T-helper 22 cell (primary cell): Measurements from ENCODE around the gene RNF214.
"Not testable (repeated sequence)": the region's sequence is repeated elsewhere in the genome, so short reads cannot be mapped to it uniquely, and the experiment has no call there.

Source experiments
- DNase-seq: peaks from one replicate; pipeline ENCODE4 v3.0.0-alpha.2; 2020; ENCODE audit warnings: low read depth

The RNF214 gene

DNA sequence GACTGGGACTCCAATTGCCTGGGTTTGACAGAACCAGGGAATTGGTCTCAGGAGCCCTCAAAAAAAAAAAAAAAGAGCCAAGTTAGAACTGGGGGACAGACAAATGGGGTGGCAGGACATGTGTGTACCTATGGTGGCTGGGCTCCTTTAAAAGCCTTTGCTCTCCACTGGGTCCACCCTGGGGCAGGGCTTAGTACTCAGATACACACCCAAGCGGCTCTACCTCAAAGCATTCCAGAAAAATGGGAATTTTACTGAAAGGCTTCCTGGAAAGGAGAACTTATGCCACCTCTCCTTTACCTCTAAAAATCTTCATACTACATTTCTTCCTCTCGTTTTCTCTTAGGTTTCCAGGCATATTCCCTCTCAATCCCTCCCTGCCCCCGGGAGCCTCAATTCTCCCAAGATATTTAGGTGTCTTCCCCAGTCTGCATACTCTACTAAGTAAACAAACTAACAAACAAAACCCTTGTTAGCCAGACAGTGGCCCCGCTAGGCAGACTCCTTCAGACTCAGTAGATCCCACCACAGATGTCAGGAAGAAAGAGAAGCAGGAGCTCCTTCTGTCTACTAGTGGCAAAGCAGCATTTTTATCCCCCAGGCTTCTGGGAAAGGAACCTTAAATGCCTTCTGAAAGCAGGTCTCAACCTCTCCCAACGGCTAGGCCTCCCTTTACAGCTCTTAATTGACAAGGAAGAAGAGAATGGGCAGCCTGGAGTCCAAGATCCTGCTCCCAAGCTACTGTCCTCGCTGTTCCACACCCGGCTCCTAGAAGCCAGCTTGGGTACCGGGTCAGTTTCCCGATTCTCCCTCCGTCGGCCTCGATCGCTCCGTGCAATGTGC, 1.3 kb upstream of the RNF214 start:
- DNase-seq: no peak

DNA sequence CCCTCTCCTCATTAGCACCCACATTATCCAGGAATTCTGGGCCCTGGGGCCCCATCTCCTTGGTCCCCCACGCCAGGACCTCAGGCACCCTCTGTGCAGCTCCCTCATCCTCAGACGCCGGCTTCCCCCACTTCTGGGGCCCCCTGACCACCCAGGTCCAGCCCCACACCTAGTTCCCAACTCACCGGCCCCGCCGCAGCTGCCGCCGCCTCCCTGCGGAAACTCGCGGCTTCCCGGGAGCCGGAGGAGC, 704 bp upstream of the RNF214 start, which contains the start of gene PCSK7:
TSS of gene PCSK7 (minus strand) at position 232 of the 250 bp plus-strand sequence. CDS start 2,229 bp downstream, outside the sequence.
- no peak for DNase-seq

DNA sequence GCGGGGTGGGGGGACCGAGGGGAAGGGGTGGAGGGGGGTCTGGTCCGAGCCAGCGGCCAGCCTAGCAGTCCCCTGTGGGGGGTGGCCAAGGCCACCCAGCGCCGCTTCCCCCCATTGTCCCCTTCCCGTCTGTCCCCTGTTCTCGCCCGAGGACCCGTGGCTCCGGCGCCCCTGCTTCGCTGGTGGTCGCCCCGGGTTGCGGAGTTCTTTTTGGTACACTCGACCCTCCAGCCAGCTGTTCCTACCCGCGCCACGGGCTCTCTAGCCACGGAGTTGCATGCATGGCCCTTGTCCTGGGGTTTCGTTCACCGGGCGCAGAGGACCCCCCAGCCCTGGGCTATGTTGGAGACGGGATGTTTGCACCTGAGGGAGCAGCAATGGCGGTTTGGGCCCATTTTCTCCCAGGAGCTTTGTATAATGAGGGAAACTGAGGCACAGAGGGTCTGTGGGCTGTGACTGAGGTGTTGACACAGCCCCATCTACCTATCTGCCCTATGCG, 489 bp downstream of the RNF214 start:
- DNase-seq: no peak

GRCh38 chr11:117238221-117238620, 5.8 kb downstream of the RNF214 start:
- DNase-seq: no peak

GRCh38 chr11:117239295-117239694, 6.8 kb downstream of the RNF214 start:
- no peak for DNase-seq

DNA sequence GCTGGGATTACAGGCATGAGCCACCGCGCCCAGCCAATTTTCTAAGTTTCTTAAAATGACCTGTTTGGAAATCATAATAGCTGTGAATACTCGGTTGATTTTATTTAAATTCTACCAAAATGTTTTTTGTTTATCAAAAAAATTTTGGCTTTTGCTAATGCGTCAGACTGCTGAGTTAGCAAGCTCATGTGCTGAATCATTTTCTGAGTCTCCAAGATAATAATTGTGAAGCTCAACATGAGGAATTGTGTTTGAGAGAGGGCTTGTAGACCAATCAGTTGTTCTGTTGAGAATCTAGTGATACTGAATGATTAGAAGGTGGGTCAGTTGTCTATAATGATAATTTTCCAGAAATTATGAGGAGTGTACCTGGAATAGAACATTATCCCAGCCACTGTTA, 15.9 kb downstream of the RNF214 start:
- no peak for DNase-seq

GRCh38 chr11:117249571-117249970, 17.1 kb downstream of the RNF214 start:
- no peak for DNase-seq

DNA sequence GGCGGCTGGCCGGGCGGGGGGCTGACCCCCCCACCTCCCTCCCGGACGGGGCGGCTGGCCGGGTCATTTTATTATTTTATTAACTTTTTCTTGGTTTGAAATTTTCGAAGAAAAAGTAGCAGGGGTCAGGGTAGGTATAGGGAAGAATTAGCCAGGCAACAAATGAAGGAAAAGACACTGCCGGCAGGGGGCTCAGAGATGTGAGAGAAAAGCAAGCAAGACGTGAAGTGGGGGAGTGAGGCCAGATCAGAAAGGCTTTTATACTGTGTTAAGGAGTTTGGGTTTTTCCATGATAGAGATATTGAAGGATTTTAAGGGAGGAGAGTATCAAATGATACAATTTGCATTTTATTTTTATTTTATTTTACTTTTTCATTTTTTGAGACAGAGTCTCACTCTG, 19.0 kb downstream of the RNF214 start:
- DNase-seq: no peak

DNA sequence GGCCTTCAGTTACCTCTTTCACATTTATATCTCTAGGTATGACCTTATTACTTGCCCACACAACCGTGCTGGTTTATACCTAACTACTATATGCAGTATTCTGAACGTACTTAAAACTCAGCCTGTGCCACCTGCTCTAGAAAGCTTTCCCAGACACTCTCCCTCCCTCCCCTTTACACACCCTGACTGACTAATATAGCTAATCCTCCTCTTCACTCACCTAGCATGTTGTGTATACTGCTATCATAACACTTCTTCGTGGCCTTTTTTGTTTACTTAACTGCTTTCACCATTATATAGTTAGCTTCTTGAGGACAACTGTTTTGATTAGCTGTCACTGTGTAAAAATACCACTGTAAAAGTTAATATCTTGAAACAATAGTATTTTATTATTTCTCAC, 23.5 kb downstream of the RNF214 start:
- DNase-seq: no peak

DNA sequence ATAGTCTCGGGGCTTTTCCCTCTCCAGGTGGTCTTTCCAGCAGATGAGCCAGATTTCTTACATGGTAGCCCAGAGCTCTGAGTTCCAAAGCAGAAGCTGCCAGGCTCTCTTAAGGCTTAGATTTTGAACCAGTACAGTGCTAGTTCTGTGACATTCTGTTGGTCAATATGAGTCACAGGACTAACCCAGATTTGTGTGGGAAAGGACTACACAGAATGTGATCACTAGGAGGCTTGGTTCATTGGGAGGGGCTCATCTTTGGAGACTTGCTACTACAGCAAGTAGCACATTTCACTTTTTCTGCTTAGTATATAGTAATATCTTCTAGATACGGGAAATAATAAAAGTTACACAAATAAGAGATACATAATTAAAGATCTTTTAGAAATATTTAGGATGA, 24.1 kb downstream of the RNF214 start:
- DNase-seq: no peak

GRCh38 chr11:117258576-117258975, 26.1 kb downstream of the RNF214 start:
- no peak for DNase-seq

DNA sequence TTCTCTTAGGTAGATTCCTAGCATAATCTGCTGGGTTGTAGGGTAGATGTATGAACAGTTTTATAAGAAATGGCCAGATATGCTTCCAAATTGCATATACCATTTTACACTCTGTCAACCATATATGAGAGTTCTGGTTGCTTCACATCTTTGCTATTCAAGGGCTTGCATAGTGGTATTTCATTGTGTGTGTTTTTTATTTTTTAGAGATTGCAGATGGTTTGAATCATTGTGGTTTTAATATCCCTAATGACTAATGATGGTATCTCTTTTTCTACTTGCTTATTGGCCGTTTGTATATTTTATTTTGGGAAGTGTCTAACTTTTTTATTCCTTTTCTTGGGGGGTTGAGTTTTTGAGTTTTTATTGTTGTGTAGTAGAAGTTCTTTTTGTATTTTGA, 26.9 kb downstream of the RNF214 start:
- no peak for DNase-seq

DNA sequence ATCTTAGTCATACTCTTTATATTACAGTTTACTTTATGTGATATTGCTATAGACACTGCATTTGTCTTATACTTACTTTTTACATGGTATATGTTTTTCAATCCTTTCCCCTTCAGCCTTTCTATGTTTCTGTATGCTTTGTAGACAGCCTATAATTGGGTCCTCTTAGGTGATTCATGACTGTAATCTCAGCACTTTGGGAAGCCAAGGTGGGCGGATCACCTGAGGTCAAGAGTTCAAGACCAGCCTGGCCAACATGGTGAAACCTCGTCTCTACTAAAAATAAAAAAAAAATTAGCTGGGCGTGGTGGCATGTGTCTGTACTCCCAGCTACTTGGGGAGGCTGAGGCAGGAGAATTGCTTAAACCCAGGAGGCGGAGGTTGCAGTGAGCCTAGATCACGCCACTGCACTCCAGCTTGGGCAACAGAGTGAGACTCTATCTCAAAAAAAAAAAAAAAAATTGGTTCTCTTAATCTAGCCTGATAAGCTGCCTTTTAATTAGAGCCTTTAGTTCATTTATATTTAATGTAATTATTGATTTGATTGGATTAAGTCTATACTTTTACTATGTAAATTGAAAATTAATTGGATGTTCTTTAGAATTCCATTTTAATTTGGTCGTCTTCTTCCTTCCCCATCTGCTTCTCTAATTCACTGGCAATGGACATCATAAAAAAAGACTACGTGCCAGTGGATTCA, 32.3 kb downstream of the RNF214 start:
- not testable (repeated sequence) for DNase-seq

DNA sequence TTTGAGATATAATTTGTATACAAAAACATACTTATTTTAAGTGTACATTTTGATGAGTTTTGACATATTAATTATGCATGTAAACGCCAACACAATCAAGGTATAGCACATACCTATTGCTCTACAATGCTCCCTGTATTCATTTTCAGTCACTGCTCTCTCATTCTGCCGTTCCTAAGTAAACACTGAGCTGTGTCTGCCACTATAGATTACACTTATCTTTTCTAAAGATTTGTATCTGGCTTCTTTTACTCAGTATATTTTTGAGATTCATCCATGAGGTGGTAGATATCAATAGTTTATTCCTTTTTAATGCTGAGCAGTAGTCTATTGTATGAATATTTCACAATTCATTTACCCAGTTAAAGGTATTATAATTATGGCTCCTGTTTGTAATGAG, 33.3 kb downstream of the RNF214 start:
- no peak for DNase-seq

GRCh38 chr11:117269856-117270255, 37.4 kb downstream of the RNF214 start:
- no peak for DNase-seq

DNA sequence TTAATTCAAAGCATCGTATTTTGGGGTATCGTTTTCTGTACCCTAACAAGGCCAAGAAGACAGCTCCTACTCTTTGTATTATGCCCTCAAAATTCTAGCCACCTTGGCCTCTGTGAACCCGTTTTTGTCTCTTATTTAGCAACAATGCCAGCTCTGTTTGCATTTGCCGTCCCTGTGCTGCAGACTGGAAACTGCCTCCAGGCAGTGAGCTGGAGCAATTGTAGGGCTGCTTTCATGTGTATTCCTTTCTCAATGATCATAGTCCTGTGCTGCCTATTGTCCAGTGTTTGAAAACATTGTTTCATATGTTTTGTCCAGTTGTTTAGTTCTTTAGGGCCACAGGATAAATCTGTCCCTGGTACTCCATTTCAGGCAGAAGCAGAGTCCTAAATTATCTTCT, 38.7 kb downstream of the RNF214 start:
- DNase-seq: no peak

DNA sequence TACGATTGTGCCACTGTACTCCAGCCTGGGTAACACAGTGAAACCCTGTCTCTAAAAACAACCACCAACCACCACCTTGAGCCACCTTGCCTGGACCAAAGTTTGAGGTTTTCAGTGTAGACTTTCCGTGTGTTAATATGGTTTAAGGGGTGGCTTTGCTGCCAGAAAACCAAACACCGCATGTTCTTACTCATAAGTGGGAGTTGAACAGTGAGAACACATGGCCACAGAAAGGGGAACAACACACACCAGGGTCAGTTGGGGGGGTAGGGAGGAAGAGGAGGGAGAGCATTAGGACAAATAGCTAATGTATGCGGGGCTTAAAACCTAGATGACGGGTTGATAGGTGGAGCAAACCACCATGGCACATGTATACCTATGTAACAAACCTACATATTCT, 39.7 kb downstream of the RNF214 start:
- not testable (repeated sequence) for DNase-seq

GRCh38 chr11:117273550-117274289, 41.2 kb downstream of the RNF214 start:
- no peak for DNase-seq

- DNase-seq: no peak
Measured at GRCh38 chr11:117278347-117278746, 45.9 kb downstream of the RNF214 start.

- DNase-seq: no peak
Measured at GRCh38 chr11:117279711-117280376, 47.4 kb downstream of the RNF214 start.

- no peak for DNase-seq
Measured at GRCh38 chr11:117281159-117281558, 48.7 kb downstream of the RNF214 start.

DNA sequence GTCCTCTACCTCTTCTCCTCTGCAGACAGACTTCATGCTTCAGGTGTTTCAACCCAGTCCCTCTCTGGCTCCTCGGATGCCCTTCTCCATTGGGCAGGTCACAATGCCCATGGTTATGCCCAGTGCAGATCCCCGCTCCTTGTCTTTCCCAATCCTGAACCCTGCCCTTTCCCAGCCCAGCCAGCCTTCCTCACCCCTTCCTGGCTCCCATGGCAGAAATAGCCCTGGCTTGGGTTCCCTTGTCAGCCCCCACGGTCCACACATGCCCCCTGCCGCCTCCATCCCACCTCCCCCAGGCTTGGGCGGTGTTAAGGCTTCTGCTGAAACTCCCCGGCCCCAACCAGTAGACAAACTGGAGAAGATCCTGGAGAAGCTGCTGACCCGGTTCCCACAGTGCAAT, 49.4 kb downstream of the RNF214 start:
- DNase-seq: no peak
